Left renal pelvis (tissue), 4 donors: ENCODE results near the gene PDZD2. TPM values are rescaled to one million over a fixed set of nuclear protein-coding genes. Genes with fewer than 3 reads are reported as not detected.
"Not testable (repeated sequence)": the region's sequence is repeated elsewhere in the genome, so short reads cannot be mapped to it uniquely, and the experiment has no call there.

Experiments used
- DNase-seq, 4 donors: peaks; one replicate each; pipeline ENCODE4 v3.0.0-alpha.2; 2013; ENCODE audit warnings: low read depth in 4 of 4, low spot score in 3 of 4
- polyA plus RNA-seq, 4 donors: library from polyadenylated mRNA; unstranded; fragments of 120-200 nt; gene quantifications; one replicate each; pipeline ENCODE4 v1.2.1, GENCODE V29; 2013; ENCODE audit not compliant: insufficient read length in 4 of 4

PDZD2 gene
- polyA plus RNA-seq, 4 donors = 17.3 to 27.0 (median 18.7) TPM

- no peak for DNase-seq
Observed at GRCh38 chr5:32023816-32024215, 384.9 kb downstream of the PDZD2 start.

GRCh38 chr5:32024751-32025150, 385.8 kb downstream of the PDZD2 start:
- no peak for DNase-seq

- DNase-seq = no peak
Observed at GRCh38 chr5:32027093-32027716, 388.3 kb downstream of the PDZD2 start.

DNA sequence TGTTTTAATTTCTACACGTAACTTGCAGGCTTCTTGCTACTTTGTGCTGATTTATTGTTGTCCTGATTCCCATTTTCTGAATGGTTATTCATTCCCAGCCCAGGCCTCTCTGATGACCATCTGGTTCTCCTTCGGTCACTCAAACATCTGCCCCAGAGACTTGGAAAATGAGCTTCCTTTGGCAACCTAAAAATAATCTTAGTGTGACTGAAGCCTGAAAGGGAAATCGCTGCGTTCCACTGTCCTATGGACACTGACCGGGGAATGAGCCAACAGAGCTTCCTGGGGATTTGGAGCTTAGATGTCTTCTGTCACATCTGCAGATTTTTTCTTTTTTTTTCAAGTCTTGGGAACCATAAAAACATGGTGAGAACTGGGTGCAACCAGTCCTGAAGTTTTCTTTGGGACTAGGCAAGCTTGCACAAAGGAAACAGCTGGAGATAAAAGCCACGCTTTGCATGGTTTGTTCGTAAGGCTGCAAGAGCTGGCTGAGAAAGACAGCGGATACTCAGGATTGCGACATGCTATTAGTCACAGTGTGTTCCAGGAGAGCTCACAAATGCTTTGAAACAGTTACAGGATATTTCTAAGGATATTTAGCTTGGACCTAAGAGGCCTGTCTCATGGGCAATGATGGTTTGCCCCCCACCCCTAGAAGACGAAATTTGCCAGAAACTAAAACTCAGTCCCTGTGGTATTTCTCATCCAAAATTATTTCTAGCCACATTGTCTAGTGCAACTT, 389.0 kb downstream of the PDZD2 start:
- peak in 2 of 4 donors; percentile 39 to 50 for DNase-seq

DNA sequence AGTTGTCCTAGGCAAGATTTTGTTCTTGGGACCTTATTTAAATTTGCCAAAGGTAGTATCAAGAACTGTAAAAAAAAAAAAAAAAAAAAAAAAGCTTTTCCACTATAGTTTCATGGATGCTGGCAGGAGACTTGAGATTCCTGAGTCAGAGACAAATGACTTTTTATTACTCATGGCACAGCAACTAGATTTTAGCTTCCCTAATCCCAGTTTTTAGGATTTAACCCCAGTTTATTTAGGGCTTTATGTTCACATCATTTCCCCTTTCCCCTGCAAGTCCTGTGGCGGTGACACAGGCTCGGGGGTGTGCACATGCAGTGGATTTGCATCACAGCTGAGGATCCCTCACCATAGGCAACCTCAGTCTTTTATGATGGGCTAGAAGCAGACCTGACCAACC, 390.3 kb downstream of the PDZD2 start:
- DNase-seq = no peak

DNA sequence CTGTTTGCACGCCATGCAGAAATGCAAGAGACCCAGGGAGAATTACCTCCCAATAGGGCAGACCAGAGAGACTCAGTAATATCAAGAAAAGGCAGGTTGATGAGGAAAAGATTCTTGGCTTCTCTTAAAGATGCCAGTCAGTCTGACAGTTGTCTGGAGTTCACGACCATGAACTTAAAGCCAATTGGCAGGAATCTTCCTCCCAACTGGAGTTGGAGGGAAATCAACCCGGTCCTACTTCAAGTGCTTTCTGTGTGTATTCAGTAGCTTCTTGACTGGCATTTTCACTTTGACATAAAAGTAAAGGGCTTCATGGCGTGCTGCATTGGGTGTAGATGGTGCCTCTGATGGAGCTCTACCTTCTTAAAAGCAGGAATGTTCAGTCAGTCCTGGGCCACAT, 390.9 kb downstream of the PDZD2 start:
- DNase-seq = no peak

GRCh38 chr5:32030222-32030621, 391.3 kb downstream of the PDZD2 start:
- no peak for DNase-seq

DNA sequence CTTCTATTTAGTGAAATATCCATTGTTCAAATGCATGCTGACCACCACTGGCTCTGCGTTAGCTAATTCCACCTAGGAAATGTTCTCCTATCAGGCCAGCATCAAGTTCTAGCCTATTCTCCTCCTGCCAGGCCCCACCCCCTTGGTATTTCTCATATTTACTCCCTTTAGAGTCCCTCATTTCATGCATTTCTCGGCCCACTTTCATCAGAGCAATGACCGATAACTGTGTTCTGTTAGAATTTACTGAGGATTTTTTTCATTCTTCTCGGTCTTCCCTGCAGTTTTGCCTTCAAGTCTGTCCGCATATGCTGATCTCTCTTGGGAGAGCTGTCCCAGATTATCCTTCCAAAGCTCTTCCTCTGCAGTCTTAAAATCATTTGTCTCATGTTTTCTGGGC, 391.8 kb downstream of the PDZD2 start:
- no peak for DNase-seq

- DNase-seq = no peak
Observed at GRCh38 chr5:32031089-32031488, 392.2 kb downstream of the PDZD2 start.

GRCh38 chr5:32038523-32038922, 399.6 kb downstream of the PDZD2 start:
- DNase-seq = no peak

- DNase-seq = not testable (repeated sequence)
Observed at GRCh38 chr5:32039133-32039532, 400.2 kb downstream of the PDZD2 start.

- DNase-seq = not testable (repeated sequence)
Observed at GRCh38 chr5:32039601-32040000, 400.7 kb downstream of the PDZD2 start.

GRCh38 chr5:32040181-32040695, 401.3 kb downstream of the PDZD2 start:
- not testable (repeated sequence) for DNase-seq

DNA sequence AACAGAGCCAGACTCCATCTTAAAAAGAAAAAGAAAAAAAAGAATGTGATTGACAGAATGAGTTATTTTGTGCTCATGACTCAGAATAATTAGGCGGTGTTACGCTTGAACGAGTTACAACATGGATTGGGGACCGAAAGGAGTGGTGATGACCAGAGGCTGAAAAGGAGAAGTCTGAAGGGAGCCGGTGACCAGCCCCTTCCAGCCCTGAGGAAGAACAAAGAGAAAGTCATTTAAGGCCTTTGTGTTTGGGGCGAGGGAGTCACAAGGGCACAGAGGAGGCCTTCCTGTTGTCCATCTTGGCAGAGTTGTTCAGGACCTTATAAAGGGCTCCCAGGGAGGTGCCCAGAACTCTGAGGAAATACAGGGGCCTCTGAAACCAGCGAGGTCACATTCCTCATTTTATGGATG, 403.6 kb downstream of the PDZD2 start:
- DNase-seq = no peak

GRCh38 chr5:32043105-32043504, 404.2 kb downstream of the PDZD2 start:
- no peak for DNase-seq

DNA sequence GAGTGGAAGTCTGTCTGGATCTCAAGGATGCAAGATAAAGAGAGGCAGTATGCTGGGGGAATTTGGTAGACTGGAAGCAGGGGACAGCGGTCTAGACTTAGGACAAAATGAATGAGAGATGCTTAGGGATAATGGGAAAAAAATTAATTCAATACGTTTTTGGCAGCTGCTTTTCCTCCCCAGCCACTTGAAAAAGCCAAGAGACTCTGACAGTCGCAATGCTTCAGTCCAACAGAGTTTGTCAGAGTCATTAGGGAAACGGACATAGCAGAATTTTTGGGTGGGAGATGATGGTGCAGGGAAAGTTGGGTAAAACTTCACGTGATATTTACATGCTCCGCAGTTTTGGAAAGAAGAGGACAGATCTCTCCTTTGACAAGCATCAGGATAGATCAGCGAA, 405.5 kb downstream of the PDZD2 start:
- DNase-seq = no peak

- DNase-seq = no peak
Observed at GRCh38 chr5:32044939-32045338, 406.0 kb downstream of the PDZD2 start.

DNA sequence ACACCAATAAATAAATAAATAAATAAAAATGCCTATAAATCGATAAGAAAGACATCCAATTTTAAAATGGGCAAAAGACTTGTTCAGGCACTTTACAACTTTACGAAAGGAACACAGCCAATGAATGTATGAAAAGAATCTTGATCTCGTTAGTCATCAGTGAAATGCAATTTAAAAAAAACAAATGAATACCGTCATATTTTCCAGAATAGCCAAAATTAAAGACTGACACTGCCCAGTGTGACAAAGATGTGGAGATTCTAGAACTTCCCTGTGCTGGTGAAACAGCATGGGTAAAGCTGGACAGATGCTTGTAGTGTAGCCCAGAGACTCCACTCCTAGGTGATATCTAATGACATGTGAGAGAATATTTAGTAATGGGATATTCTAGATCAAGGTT, 408.1 kb downstream of the PDZD2 start:
- DNase-seq = no peak

- DNase-seq = no peak
Observed at GRCh38 chr5:32051796-32052195, 412.9 kb downstream of the PDZD2 start.

DNA sequence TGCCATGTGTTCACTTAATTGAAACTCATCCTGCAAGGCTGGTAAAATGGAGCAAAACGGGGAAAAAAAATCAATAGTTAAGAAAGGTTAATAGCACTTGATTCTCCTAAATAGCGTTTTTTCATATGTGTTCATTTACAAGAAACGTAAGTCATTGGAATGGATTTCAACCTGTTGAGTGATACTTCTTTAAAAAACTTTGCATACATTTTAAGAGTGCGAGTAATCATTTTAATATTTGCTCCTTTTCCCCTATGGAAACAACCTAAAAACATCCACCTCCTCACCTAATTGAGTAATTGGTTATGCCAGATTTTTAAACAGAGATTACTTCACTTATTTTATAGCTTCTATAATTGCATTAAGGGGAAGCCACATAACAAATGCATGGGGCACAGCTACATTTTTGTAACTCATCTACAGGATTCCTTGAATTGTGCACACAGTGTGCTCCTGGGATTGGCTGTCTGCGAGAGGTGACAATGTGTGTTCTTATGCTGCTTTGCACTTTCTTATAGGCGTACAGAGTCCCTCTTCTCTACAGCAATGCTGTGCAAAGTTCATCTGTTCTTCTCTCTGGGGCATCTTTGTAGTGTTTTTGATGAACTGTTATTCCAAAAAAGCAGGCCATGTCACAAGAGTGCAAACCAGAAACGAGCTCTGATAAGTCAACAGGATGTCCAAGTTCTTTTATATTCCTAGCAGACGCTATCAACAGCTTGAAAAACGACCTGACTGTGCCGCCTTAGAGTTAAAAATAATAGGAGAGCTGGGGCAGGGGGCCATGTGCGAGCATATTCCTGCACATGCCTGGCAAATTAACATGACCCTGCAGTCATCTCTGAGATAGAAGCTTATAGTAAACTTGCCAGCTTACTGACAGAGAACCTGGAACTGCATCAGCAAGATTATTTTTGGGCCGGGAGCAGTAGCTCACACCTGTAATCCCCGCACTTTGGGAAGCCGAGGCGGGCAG, 417.2 kb downstream of the PDZD2 start:
- DNase-seq = no peak
